Nephron (organoid): Measurements from ENCODE around the gene ATP6V1F.

Experiments
- H3K27ac Mint-ChIP-seq, 3 experiments: 2 replicates each; pipeline ENCODE4 v1.8.0; 2020; ENCODE audit warnings: mixed read lengths in 3 of 3, mild to moderate bottlenecking in 2 of 3, moderate library complexity in 1 of 3
- H3K27me3 Mint-ChIP-seq: 2 replicates; pipeline ENCODE4 v1.8.0; 2021; ENCODE audit warnings: low read depth, mild to moderate bottlenecking, moderate library complexity, mixed read lengths
- H3K36me3 Mint-ChIP-seq: 2 replicates; pipeline ENCODE4 v1.8.0; 2020; ENCODE audit warnings: low read depth, mixed read lengths
- H3K4me1 Mint-ChIP-seq: 2 replicates; pipeline ENCODE4 v1.8.0; 2020; ENCODE audit warnings: mixed read lengths
- H3K4me3 Mint-ChIP-seq, 3 experiments: 2 replicates each; pipeline ENCODE4 v1.8.0; 2020; ENCODE audit warnings: mild to moderate bottlenecking in 3 of 3, mixed read lengths in 3 of 3, moderate library complexity in 2 of 3
- H3K9me3 Mint-ChIP-seq: 2 replicates; pipeline ENCODE4 v1.8.0; 2020; ENCODE audit warnings: mixed read lengths
- CTCF ChIP-seq, 3 experiments: fragments of 200-600 bp; sonication (generic); IDR thresholded peaks; one replicate each; pipeline ENCODE4 v1.5.0; 2021; ENCODE audit warnings: antibody characterized with exemption in 3 of 3; ENCODE audit not compliant: unreplicated experiment in 3 of 3

The ATP6V1F gene

GRCh38 chr7:128838109-128838779 is 24.4 kb upstream of the ATP6V1F start:
- peaks cover 31% of the 10 kb centered on the region for H3K36me3 Mint-ChIP-seq
- peaks cover 29% of the 10 kb centered on the region for H3K4me1 Mint-ChIP-seq
- no peak overlapping the region for H3K4me3 Mint-ChIP-seq
- H3K27ac Mint-ChIP-seq = no peak overlapping the region
- TF ChIP-seq CTCF (IDR thresholded peaks at IDR 0.05; ENCODE audit: unreplicated experiment in 3 of 3) = no peak
- no peaks in the 10 kb centered on the region for H3K9me3 Mint-ChIP-seq
- peaks cover 3% of the 10 kb centered on the region for H3K27me3 Mint-ChIP-seq

GRCh38 chr7:128838981-128839731 is 23.5 kb upstream of the ATP6V1F start:
- no peak for TF ChIP-seq CTCF (IDR thresholded peaks at IDR 0.05; ENCODE audit: unreplicated experiment in 3 of 3)

GRCh38 chr7:128839751-128840177 is 22.9 kb upstream of the ATP6V1F start:
- no peak for TF ChIP-seq CTCF (IDR thresholded peaks at IDR 0.05; ENCODE audit: unreplicated experiment in 3 of 3)
- H3K27me3 Mint-ChIP-seq = peaks cover 3% of the 10 kb centered on the region
- H3K27ac Mint-ChIP-seq = peak overlapping the region in 1 of 3 experiments; percentile 45
- H3K4me1 Mint-ChIP-seq = peaks cover 15% of the 10 kb centered on the region
- no peak overlapping the region for H3K4me3 Mint-ChIP-seq
- peaks cover 41% of the 10 kb centered on the region for H3K36me3 Mint-ChIP-seq
- no peaks in the 10 kb centered on the region for H3K9me3 Mint-ChIP-seq

More at GRCh38 chr7:128838981-128839731, 23.5 kb upstream of the ATP6V1F start:
- Mint-ChIP-seq H3K36me3 (peaks cover 38% of the 10 kb centered on the region), H3K27me3 (peaks cover 3% of the 10 kb centered on the region), H3K9me3 (no peaks in the 10 kb centered on the region), H3K4me1 (peaks cover 21% of the 10 kb centered on the region), H3K27ac (peak overlapping the region in 2 of 3 experiments; percentile 45 to 78), H3K4me3 (peak overlapping the region in 1 of 3 experiments; percentile 16)

GRCh38 chr7:128840326-128841170 is 22.1 kb upstream of the ATP6V1F start:
- H3K27ac Mint-ChIP-seq = no peak overlapping the region
- H3K4me3 Mint-ChIP-seq = no peak overlapping the region
- peaks cover 3% of the 10 kb centered on the region for H3K27me3 Mint-ChIP-seq
- H3K36me3 Mint-ChIP-seq = peaks cover 43% of the 10 kb centered on the region
- TF ChIP-seq CTCF (IDR thresholded peaks at IDR 0.05; ENCODE audit: unreplicated experiment in 3 of 3) = no peak
- no peaks in the 10 kb centered on the region for H3K9me3 Mint-ChIP-seq
- peaks cover 11% of the 10 kb centered on the region for H3K4me1 Mint-ChIP-seq

- Mint-ChIP-seq H3K27me3 (peaks cover 3% of the 10 kb centered on the region), H3K4me1 (peaks cover 4% of the 10 kb centered on the region), H3K27ac (no peak overlapping the region), H3K36me3 (peaks cover 40% of the 10 kb centered on the region), H3K9me3 (no peaks in the 10 kb centered on the region), H3K4me3 (no peak overlapping the region)
- TF ChIP-seq CTCF (IDR thresholded peaks at IDR 0.05; ENCODE audit: unreplicated experiment in 3 of 3) = no peak
Measured at GRCh38 chr7:128841171-128841690, 21.4 kb upstream of the ATP6V1F start.
